ENCODE data around the gene HRH3.

- no peak for TF ChIP-seq CTCF (IDR thresholded peaks at IDR 0.05)
- TF ChIP-seq POLR2A (IDR thresholded peaks at IDR 0.05), result no peak
- TF ChIP-seq POLR2AphosphoS5 (IDR thresholded peaks at IDR 0.05), result no peak
Measured at GRCh38 chr20:62186887-62187866, 32.9 kb downstream of the HRH3 start.

All from transverse colon (tissue), 4 donors.